H1 (cell line): ENCODE measurements around the gene TSC22D1. TPM values are rescaled to one million over a fixed set of nuclear protein-coding genes. Genes with fewer than 3 reads are reported as not detected.
A peak's percentile ranks its signal among the peaks of the same experiment; 100 is the strongest.

Experiments
- CTCF ChIA-PET: fragments of 300-600 bp; sonication (Branson Sonifier 250); formaldehyde crosslinking; loops from one replicate; lab custom pipeline; 2021; ENCODE audit not compliant: partially characterized antibody; lab: Charles Lee
- POLR2A ChIA-PET: fragments of 300-600 bp; sonication (Branson Sonifier 250); formaldehyde crosslinking; loops from one replicate; lab custom pipeline; 2021; ENCODE audit warnings: inconsistent platforms; ENCODE audit not compliant: partially characterized antibody; lab: Charles Lee
- DNase-seq, 2 experiments: peaks; one replicate each; pipeline versions ENCODE4 v3.0.0 to v3.0.0-alpha.2; 2010 to 2022; ENCODE audit warnings: low spot score in 2 of 2, low read depth in 1 of 2, mixed read lengths in 1 of 2
- FAIRE-seq: peaks from 2 replicates; lab custom pipeline; 2011; peaks lifted over from hg19 to GRCh38; lab: Jason Lieb, UNC
- H2AFZ ChIP-seq: 2 replicates; pipeline ENCODE4 v1.8.1; 2012; ENCODE audit warnings: low read length, inconsistent platforms
- H2AK5ac ChIP-seq: 2 replicates; pipeline ENCODE4 v1.6.1; 2013; ENCODE audit warnings: low read depth, low read length
- H2BK120ac ChIP-seq: replicated peaks from 2 replicates; pipeline ENCODE3; 2013; ENCODE audit warnings: low read depth, low read length, inconsistent platforms
- H2BK12ac ChIP-seq: 2 replicates; pipeline ENCODE4 v1.6.1; 2013; ENCODE audit warnings: low read depth, low read length
- H2BK15ac ChIP-seq: 2 replicates; pipeline ENCODE4 v1.6.1; 2013; ENCODE audit warnings: low read length
- H2BK20ac ChIP-seq: 2 replicates; pipeline ENCODE4 v1.6.1; 2013; ENCODE audit warnings: low read length
- H2BK5ac ChIP-seq: 2 replicates; pipeline ENCODE4 v1.6.1; 2013; ENCODE audit warnings: low read depth, low read length
- H3K14ac ChIP-seq: 2 replicates; pipeline ENCODE4 v1.6.1; 2013; ENCODE audit warnings: inconsistent platforms; ENCODE audit not compliant: insufficient read length
- H3K18ac ChIP-seq: 2 replicates; pipeline ENCODE4 v1.6.1; 2013; ENCODE audit warnings: low read length; ENCODE audit errors: extremely low read depth
- H3K23ac ChIP-seq: 2 replicates; pipeline ENCODE4 v1.6.1; 2013; ENCODE audit warnings: inconsistent platforms; ENCODE audit not compliant: insufficient read length
- H3K23me2 ChIP-seq: 2 replicates; pipeline ENCODE4 v1.6.1; 2013; ENCODE audit warnings: low read depth, low read length
- H3K27ac ChIP-seq: 2 replicates; pipeline ENCODE4 v1.6.1; 2011; ENCODE audit warnings: low read depth, low read length, inconsistent platforms
- H3K27me3 ChIP-seq, 4 experiments: replicated peaks in 1 of 4; 1 replicate in 1 of 4; 2 replicates in 3 of 4; pipeline versions ENCODE4 v1.6.1 to v1.8.1; 2011 to 2013; ENCODE audit warnings: low read length in 3 of 4, mild to moderate bottlenecking in 3 of 4, inconsistent platforms in 2 of 4, mixed read lengths in 2 of 4, moderate library complexity in 1 of 4; ENCODE audit not compliant: control insufficient read depth in 3 of 4, insufficient read depth in 3 of 4; ENCODE audit errors: extremely low read depth in 1 of 4
- H3K36me3 ChIP-seq, 4 experiments: 2 replicates each; pipeline versions ENCODE4 v1.6.1 to v1.8.1; 2011 to 2013; ENCODE audit warnings: mild to moderate bottlenecking in 4 of 4, low read length in 3 of 4, moderate library complexity in 2 of 4, control low read depth in 1 of 4, inconsistent platforms in 1 of 4; ENCODE audit not compliant: insufficient read depth in 4 of 4, control insufficient read depth in 2 of 4
- H3K4ac ChIP-seq: replicated peaks from 2 replicates; pipeline ENCODE3; 2013; ENCODE audit warnings: low read length, low read depth, mixed read lengths, inconsistent platforms; ENCODE audit not compliant: insufficient read length
- H3K4me1 ChIP-seq, 4 experiments: replicated peaks in 1 of 4; 1 replicate in 1 of 4; 2 replicates in 3 of 4; pipeline versions ENCODE4 v1.6.1 to v1.8.1; 2011 to 2013; ENCODE audit warnings: low read length in 3 of 4, inconsistent platforms in 2 of 4, mixed read lengths in 1 of 4; ENCODE audit not compliant: insufficient read depth in 4 of 4, control insufficient read depth in 3 of 4
- H3K4me2 ChIP-seq, 2 experiments: 2 replicates each; pipeline versions ENCODE4 v1.6.1 to v1.8.1; 2011 to 2013; ENCODE audit warnings: low read depth in 2 of 2, low read length in 2 of 2, control low read depth in 1 of 2, inconsistent platforms in 1 of 2, mild to moderate bottlenecking in 1 of 2; ENCODE audit not compliant: insufficient read depth in 1 of 2
- H3K4me3 ChIP-seq, 4 experiments: fragments of 200-600, 300-600 bp in 1 of 4; sonication (generic), shearing (Covaris generic), sonication (Bioruptor Twin) in 1 of 4; 2 replicates each; pipeline versions ENCODE4 v1.5.1 to v1.8.1; 2011 to 2016; ENCODE audit warnings: low read length in 4 of 4, low read depth in 3 of 4, control low read depth in 2 of 4, inconsistent platforms in 2 of 4, mild to moderate bottlenecking in 2 of 4, mixed read lengths in 1 of 4, moderate library complexity in 1 of 4; ENCODE audit not compliant: insufficient read depth in 2 of 4; ENCODE audit errors: extremely low read depth in 1 of 4
- H3K56ac ChIP-seq: replicated peaks from 2 replicates; pipeline ENCODE3; 2013; ENCODE audit warnings: low read depth, mild to moderate bottlenecking, mixed read lengths, low read length, inconsistent platforms; ENCODE audit not compliant: insufficient read length
- H3K79me1 ChIP-seq: 2 replicates; pipeline ENCODE4 v1.6.1; 2013; ENCODE audit warnings: low read depth, low read length, control low read depth
- H3K79me2 ChIP-seq, 2 experiments: 2 replicates each; pipeline versions ENCODE4 v1.6.1 to v1.8.1; 2012 to 2013; ENCODE audit warnings: low read length in 2 of 2, mild to moderate bottlenecking in 2 of 2, inconsistent platforms in 1 of 2; ENCODE audit not compliant: insufficient read depth in 2 of 2, control insufficient read depth in 1 of 2
- H3K9ac ChIP-seq, 4 experiments: replicated peaks in 1 of 4; 1 replicate in 1 of 4; 2 replicates in 3 of 4; pipeline versions ENCODE4 v1.6.1 to v1.8.1; 2011 to 2013; ENCODE audit warnings: low read depth in 3 of 4, low read length in 3 of 4, control low read depth in 2 of 4, mild to moderate bottlenecking in 2 of 4, moderate library complexity in 2 of 4, inconsistent platforms in 1 of 4; ENCODE audit errors: extremely low read depth in 1 of 4
- H3K9me3 ChIP-seq, 2 experiments: 2 replicates each; pipeline versions ENCODE4 v1.6.1 to v1.8.1; 2012 to 2013; ENCODE audit warnings: mild to moderate bottlenecking in 2 of 2, moderate library complexity in 2 of 2, control low read depth in 1 of 2, inconsistent platforms in 1 of 2, low read depth in 1 of 2, low read length in 1 of 2, mixed read lengths in 1 of 2; ENCODE audit not compliant: insufficient read depth in 2 of 2
- H4K20me1 ChIP-seq, 2 experiments: replicated peaks in 1 of 2; 2 replicates each; pipeline versions ENCODE3 to v1.8.1; 2011 to 2013; ENCODE audit warnings: inconsistent platforms in 2 of 2, low read length in 2 of 2, mild to moderate bottlenecking in 1 of 2; ENCODE audit not compliant: insufficient read depth in 2 of 2, control insufficient read depth in 1 of 2
- H4K5ac ChIP-seq: 2 replicates; pipeline ENCODE4 v1.6.1; 2013; ENCODE audit warnings: low read length, low read depth, mixed read lengths, inconsistent platforms; ENCODE audit not compliant: insufficient read length
- H4K8ac ChIP-seq: 2 replicates; pipeline ENCODE4 v1.8.0; 2013; ENCODE audit warnings: mild to moderate bottlenecking, moderate library complexity, low read length, inconsistent platforms; ENCODE audit not compliant: insufficient read depth; ENCODE audit errors: extremely low read depth
- H4K91ac ChIP-seq: replicated peaks from 2 replicates; pipeline ENCODE3; 2013; ENCODE audit warnings: low read length, mixed read lengths, inconsistent platforms; ENCODE audit not compliant: insufficient read length
- ASH2L ChIP-seq: fragments of 200-600, 300-600 bp; sonication (generic); IDR thresholded peaks from one replicate; pipeline ENCODE4 v1.7.1; 2017; ENCODE audit warnings: low read length
- PHF8 ChIP-seq: fragments of 200-600 bp; sonication (generic); conservative IDR thresholded peaks from 2 replicates; pipeline ENCODE4 v1.7.1; 2012; ENCODE audit warnings: low read depth, mild to moderate bottlenecking, inconsistent platforms, low read length, moderate library complexity
- POLR2A ChIP-seq, 2 experiments: IDR thresholded peaks; 1 replicate in 1 of 2; 2 replicates in 1 of 2; pipeline ENCODE4 v1.6.1; 2011; ENCODE audit warnings: low read depth in 2 of 2, low read length in 2 of 2, mild to moderate bottlenecking in 2 of 2; ENCODE audit errors: control extremely low read depth in 1 of 2
- POLR2AphosphoS5 ChIP-seq: IDR thresholded peaks from 2 replicates; pipeline ENCODE4 v1.6.1; 2011; ENCODE audit warnings: low read depth, low read length
- RBBP5 ChIP-seq: IDR thresholded peaks from 2 replicates; pipeline ENCODE4 v1.7.1; 2012; ENCODE audit warnings: low read depth, mild to moderate bottlenecking, inconsistent platforms, low read length, moderate library complexity, borderline replicate concordance
- RNF2 ChIP-seq: fragments of 200-900, 300-1000 bp; sonication (generic); IDR thresholded peaks from 2 replicates; pipeline ENCODE4 v1.7.1; 2016; ENCODE audit warnings: borderline replicate concordance, low read depth, mild to moderate bottlenecking, antibody characterized with exemption, low read length; ENCODE audit not compliant: poor library complexity, severe bottlenecking; ENCODE audit errors: missing control alignments
- TBP ChIP-seq: IDR thresholded peaks from 2 replicates; pipeline ENCODE4 v1.6.1; 2011; ENCODE audit warnings: low read depth, low read length, improper control_type of control experiment
- TCF12 ChIP-seq: IDR thresholded peaks from 2 replicates; pipeline ENCODE4 v1.6.1; 2011; ENCODE audit warnings: low read depth, mild to moderate bottlenecking, low read length
- WGBS, 2 experiments: shearing (Covaris generic) in 1 of 2; methylation state at CpG; one replicate each; pipeline versions ENCODE4 v1.1.6 to v1.1.7; 2013 to 2015; ENCODE audit warnings: low lambda C conversion rate in 2 of 2, mixed read lengths in 2 of 2, inconsistent platforms in 1 of 2, low coverage in 1 of 2, missing lambda C conversion rate in 1 of 2; ENCODE audit not compliant: insufficient replicate concordance in 2 of 2, insufficient coverage in 1 of 2, insufficient read length in 1 of 2; ENCODE audit errors: extremely low coverage in 1 of 2, missing lambda C conversion rate in 1 of 2; 5-methylcytosine and 5-hydroxymethylcytosine counted together
- long read RNA-seq, 2 experiments: library from RNA in 1 of 2; library from capped mRNA in 1 of 2; stranded (forward); transcript quantifications; one replicate each; pipeline ENCODE4 v2.0.0, GENCODE V29; 2021; ENCODE audit warnings: inconsistent platforms in 1 of 2
- polyA minus RNA-seq, 3 experiments: library from RNA; depleted of rRNA, polyadenylated mRNA; stranded (reverse); fragments of >200 nt; gene quantifications; 1 replicate in 2 of 3; 2 replicates in 1 of 3; pipeline ENCODE4 v1.2.3, GENCODE V29; 2011
- polyA plus RNA-seq, 7 experiments: library from polyadenylated mRNA; depleted of rRNA in 3 of 7; stranded (reverse) in 5 of 7; unstranded in 2 of 7; fragments of >200 nt in 5 of 7; fragments of 200-250 nt in 2 of 7; gene quantifications; 1 replicate in 5 of 7; 2 replicates in 1 of 7; 4 replicates in 1 of 7; pipeline versions ENCODE4 v1.2.1 to v1.2.3, GENCODE V29; 2011 to 2013; ENCODE audit warnings: missing spikeins in 2 of 7, mixed read lengths in 2 of 7
- total RNA-seq: library from RNA; stranded (reverse); fragmentation: NEBNext Ultra II Directional; extraction: Animal tissue kit (Norgen Biotek cat#: 25700); gene quantifications from 2 replicates; pipeline ENCODE4 v1.2.1, GENCODE V29; 2021

Gene TSC22D1
- total RNA-seq = 78.1 and 80.9 TPM in 2 replicates
- polyA plus RNA-seq (2011; rRNA removed) = 47.2 and 52.6 TPM in 2 replicates
- 66.8 TPM for polyA plus RNA-seq (2011; cell fraction: cytosol; rRNA removed)
- 55.7 TPM for polyA plus RNA-seq (2011; cell fraction: nucleus; rRNA removed)
- polyA plus RNA-seq (2012, experiment 1 of 2) = 47.1 to 57.8 TPM (median 54.9 TPM) in 4 replicates
- 17.5 TPM for polyA plus RNA-seq (2012, experiment 2 of 2)
- 37.7 TPM for polyA plus RNA-seq (2013, experiment 1 of 2)
- polyA plus RNA-seq (2013, experiment 2 of 2) = 35.6 TPM
- polyA minus RNA-seq (2011; rRNA and poly(A)+ RNA removed) = 114 and 121 TPM in 2 replicates
- polyA minus RNA-seq (2011; cell fraction: cytosol; rRNA and poly(A)+ RNA removed) = 59.4 TPM
- polyA minus RNA-seq (2011; cell fraction: nucleus; rRNA and poly(A)+ RNA removed) = 258 TPM
- long read RNA-seq, experiment 1, full-length matches to known transcripts = 72 of 111 reads
- long read RNA-seq, experiment 1, partial matches to known transcripts = 3 of 111 reads
- long read RNA-seq, experiment 1, other reads (novel, unspliced or antisense) = 36 of 111 reads
- long read RNA-seq, experiment 2, transcript TSC22D1-201 (3 exons, 3,135 nt) = major isoform, 40 of 46 reads
- long read RNA-seq, experiment 2, partial matches to known transcripts = 0 of 46 reads
- long read RNA-seq, experiment 2, other reads (novel, unspliced or antisense) = 2 of 46 reads

DNA sequence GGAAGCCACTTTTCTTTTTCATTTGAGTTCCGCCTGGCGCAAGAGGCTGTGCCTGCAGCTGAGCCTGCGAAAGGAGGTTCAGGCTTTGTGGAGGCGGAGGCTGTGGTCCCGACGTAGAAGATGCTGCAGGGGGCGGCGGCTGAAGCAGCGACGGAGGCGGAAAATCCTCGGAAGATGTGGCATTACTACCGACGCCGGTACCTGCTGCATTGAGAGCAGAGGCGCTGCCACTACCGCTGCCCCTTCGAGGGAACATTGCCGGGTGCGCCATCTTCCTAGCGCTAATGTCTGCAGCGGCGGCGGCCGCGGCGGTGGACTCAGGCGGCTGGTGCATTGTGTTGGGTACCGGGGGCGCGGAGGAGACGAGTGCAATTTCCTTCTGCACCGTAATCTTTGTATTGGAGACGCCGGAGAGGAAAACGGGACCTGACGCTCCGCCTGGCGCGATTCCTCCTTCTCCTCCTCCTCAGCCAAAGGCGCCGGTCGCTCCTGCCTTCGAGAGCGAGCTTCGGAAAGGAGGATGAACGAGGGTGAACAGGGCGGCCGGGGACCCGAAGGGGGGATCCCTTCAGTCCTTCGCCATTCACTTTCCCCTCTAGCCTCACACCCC, at the start of gene TSC22D1:
TSC22D1 (minus strand) TSS at position 590 of the 610 bp plus-strand sequence; CDS start at position 334, 256 bp downstream.
- Histone ChIP-seq H2BK12ac (peak within 1 kb of the TSS; percentile 65), H3K4me3 (peak within 1 kb of the TSS; percentile 77 to 96 (median 92)), H3K36me3 (peaks cover 0 to 25% (median 1%) of the 10 kb centered on the region in 4 experiments; a peak in 3 of 8 replicates), H2BK20ac (no peak within 1 kb of the TSS), H3K27ac (peak within 1 kb of the TSS; percentile 88), H3K9me3 (no peaks in the 10 kb centered on the region), H3K4me2 (peak within 1 kb of the TSS; percentile 80 to 83), H2AK5ac (no peak within 1 kb of the TSS), H3K79me1 (peaks cover 6% of the 10 kb centered on the region), H3K14ac (peak within 1 kb of the TSS; percentile 83), H4K20me1 (peaks cover 9 to 18% of the 10 kb centered on the region in 2 experiments), H3K27me3 (no peaks in the 10 kb centered on the region), H3K56ac (peak within 1 kb of the TSS; percentile 96), H3K23ac (no peak within 1 kb of the TSS), H4K8ac (peak within 1 kb of the TSS; percentile 96), H2BK5ac (peak within 1 kb of the TSS; percentile 89), H4K91ac (peak within 1 kb of the TSS; percentile 82), H3K4me1 (peaks cover 17 to 28% (median 20%) of the 10 kb centered on the region in 4 experiments; a peak in 6 of 7 replicates), H3K23me2 (peaks cover 23% of the 10 kb centered on the region; the same call in 1 of the 2 replicates), H2AFZ (no peak within 1 kb of the TSS), H3K18ac (peak within 1 kb of the TSS; percentile 91), H3K9ac (peak within 1 kb of the TSS; percentile 86 to 99 (median 90)), H3K4ac (peak within 1 kb of the TSS; percentile 91), H3K79me2 (peaks cover 17 to 54% of the 10 kb centered on the region in 2 experiments; a peak in 3 of 4 replicates), H2BK120ac (no peak within 1 kb of the TSS), H2BK15ac (peak within 1 kb of the TSS; percentile 34; the same call in 1 of the 2 replicates), H4K5ac (peak within 1 kb of the TSS; percentile 94)
- 3% methylated on average over 43 of the region's 51 CpGs; no CpG with 5 or more reads in 1 of the 2 experiments for WGBS, 2 experiments
- CTCF ChIA-PET = interaction anchor here (0.8 to 1.9 kb wide), 6 partner anchors 9 to 241 kb away, joined by 3 to 6 read pairs (median 4); no protein-coding TSS in a partner anchor
- FAIRE-seq (no peak), DNase-seq (peak in 1 of 2 experiments; percentile 63)
- POLR2A ChIA-PET = interaction anchor here (0.6 to 1.9 kb wide), 7 partner anchors 9 to 244 kb away, joined by 3 to 7 read pairs (median 4); no protein-coding TSS in a partner anchor
- TF ChIP-seq RNF2 (no peak), POLR2AphosphoS5 (peak; percentile 67), TBP (0 out of 2 replicates have a peak, but pooled peaks have one; percentile 16), POLR2A (IDR thresholded peaks at IDR 0.05; ENCODE audit: control extremely low read depth in 1 of 2, low read depth in 2 of 2, low read length in 2 of 2) (peak in 1 of 2 experiments; percentile 58; a peak in 1 of 3 replicates), ASH2L (peak; percentile 74), RBBP5 (peak; percentile 81; the same call in 1 of the 2 replicates), PHF8 (peak; percentile 31; the same call in 1 of the 2 replicates), TCF12 (no peak)
